ENCODE data around the gene NMU.
"Not testable (repeated sequence)": the region's sequence is repeated elsewhere in the genome, so short reads cannot be mapped to it uniquely, and the experiment has no call there.

The NMU gene

GRCh38 chr4:55592014-55592413, 44.1 kb downstream of the NMU start, which contains the start of gene PDCL2:
Gene PDCL2 (minus strand): TSS chr4:55592245. CDS start chr4:55592109, 136 bp downstream.
- TF ChIP-seq, protein P1, sequence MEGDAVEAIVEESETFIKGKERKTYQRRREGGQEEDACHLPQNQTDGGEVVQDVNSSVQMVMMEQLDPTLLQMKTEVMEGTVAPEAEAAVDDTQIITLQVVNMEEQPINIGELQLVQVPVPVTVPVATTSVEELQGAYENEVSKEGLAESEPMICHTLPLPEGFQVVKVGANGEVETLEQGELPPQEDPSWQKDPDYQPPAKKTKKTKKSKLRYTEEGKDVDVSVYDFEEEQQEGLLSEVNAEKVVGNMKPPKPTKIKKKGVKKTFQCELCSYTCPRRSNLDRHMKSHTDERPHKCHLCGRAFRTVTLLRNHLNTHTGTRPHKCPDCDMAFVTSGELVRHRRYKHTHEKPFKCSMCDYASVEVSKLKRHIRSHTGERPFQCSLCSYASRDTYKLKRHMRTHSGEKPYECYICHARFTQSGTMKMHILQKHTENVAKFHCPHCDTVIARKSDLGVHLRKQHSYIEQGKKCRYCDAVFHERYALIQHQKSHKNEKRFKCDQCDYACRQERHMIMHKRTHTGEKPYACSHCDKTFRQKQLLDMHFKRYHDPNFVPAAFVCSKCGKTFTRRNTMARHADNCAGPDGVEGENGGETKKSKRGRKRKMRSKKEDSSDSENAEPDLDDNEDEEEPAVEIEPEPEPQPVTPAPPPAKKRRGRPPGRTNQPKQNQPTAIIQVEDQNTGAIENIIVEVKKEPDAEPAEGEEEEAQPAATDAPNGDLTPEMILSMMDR (IDR thresholded peaks at IDR 0.05; ENCODE audit: low read depth, low read length) = no peak
- H3K4me3 ChIP-seq (replicated peaks in 1 of 2; ENCODE audit: low read depth in 2 of 2, low read length in 2 of 2) = no peak within 1 kb of the TSS
- no peak for DNase-seq (ENCODE audit: low read depth in 2 of 2)

DNA sequence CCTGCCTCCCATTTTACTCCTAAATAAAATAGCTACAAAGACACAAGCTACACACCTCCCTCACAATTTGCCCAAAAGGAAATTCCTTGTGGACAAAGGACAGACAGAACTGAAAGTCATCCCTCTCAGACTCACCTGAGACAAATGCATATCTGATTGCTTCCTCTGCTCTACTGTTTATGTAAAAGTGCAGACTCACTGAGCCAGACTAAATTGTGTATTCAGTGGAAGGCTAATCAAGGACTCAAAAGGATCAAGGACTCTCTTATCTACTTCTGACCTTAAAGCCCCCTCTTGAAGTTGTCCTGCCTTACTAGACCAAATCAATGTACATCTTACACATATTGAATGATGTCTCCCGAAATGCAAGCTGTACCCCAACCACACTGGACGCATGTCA, 47.9 kb downstream of the NMU start:
- no peak for DNase-seq (ENCODE audit: low read depth in 2 of 2)
- H3K4me3 ChIP-seq (replicated peaks in 1 of 2; ENCODE audit: low read depth in 2 of 2, low read length in 2 of 2) = no peak overlapping the region
- TF ChIP-seq, protein P1 (IDR thresholded peaks at IDR 0.05; ENCODE audit: low read depth, low read length) = no peak

- H3K4me3 ChIP-seq (replicated peaks in 1 of 2; ENCODE audit: low read depth in 2 of 2, low read length in 2 of 2); DNase-seq (ENCODE audit: low read depth in 2 of 2): not testable (repeated sequence)
Measured at GRCh38 chr4:55582773-55583172, 53.3 kb downstream of the NMU start.

GRCh38 chr4:55578341-55579010, 57.6 kb downstream of the NMU start:
- TF ChIP-seq, protein P1 (IDR thresholded peaks at IDR 0.05; ENCODE audit: low read depth, low read length) = no peak
- no peak overlapping the region for H3K4me3 ChIP-seq (replicated peaks in 1 of 2; ENCODE audit: low read depth in 2 of 2, low read length in 2 of 2)
- no peak for DNase-seq (ENCODE audit: low read depth in 2 of 2)

DNA sequence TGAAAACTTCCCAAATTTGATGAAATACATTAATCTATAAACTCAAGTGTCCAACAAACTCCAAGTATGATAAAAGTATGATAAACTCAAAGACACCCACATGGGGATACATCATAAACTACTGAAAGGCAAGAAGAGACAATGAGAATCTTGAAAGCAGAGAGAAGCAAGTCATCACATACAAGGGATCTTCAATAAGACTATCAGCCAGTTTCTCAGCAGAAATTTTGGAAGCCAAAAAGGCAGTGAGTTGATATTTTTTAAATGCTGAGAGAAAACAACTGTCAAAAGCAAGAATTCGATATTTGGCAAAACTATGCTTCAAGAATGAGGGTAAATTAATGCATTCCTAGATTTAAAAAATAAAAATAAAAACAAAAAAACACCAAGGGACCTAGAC, 60.6 kb downstream of the NMU start:
- no peak overlapping the region for H3K4me3 ChIP-seq (replicated peaks in 1 of 2; ENCODE audit: low read depth in 2 of 2, low read length in 2 of 2)
- DNase-seq (ENCODE audit: low read depth in 2 of 2) = no peak
- TF ChIP-seq, protein P1 (IDR thresholded peaks at IDR 0.05; ENCODE audit: low read depth, low read length) = no peak

DNA sequence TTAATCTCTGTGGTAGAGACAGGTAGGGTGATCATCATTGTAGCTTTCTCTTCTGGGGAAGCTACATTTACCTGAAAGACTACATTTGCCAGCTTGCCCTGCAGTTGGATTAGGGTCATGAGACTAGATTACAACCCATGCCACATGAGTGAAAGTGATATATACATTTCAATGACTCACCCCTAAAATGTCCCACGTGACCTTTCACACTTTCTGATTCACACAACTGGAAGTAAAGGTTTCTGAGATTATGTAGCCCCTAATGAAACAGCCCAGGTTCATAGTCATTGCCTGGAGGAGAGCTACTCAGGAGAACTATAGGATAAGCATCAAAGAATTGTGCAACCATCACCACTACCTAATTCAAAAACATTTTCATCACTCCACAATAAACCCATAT, 61.8 kb downstream of the NMU start:
- no peak for DNase-seq (ENCODE audit: low read depth in 2 of 2)
- no peak overlapping the region for H3K4me3 ChIP-seq (replicated peaks in 1 of 2; ENCODE audit: low read depth in 2 of 2, low read length in 2 of 2)
- TF ChIP-seq, protein P1 (IDR thresholded peaks at IDR 0.05; ENCODE audit: low read depth, low read length) = no peak

- DNase-seq (ENCODE audit: low read depth in 2 of 2) = no peak
- no peak overlapping the region for H3K4me3 ChIP-seq (replicated peaks in 1 of 2; ENCODE audit: low read depth in 2 of 2, low read length in 2 of 2)
- TF ChIP-seq, protein P1 (IDR thresholded peaks at IDR 0.05; ENCODE audit: low read depth, low read length) = no peak
Measured at GRCh38 chr4:55571806-55572205, 64.3 kb downstream of the NMU start.
